ENCODE data around the gene ADNP.

DNA sequence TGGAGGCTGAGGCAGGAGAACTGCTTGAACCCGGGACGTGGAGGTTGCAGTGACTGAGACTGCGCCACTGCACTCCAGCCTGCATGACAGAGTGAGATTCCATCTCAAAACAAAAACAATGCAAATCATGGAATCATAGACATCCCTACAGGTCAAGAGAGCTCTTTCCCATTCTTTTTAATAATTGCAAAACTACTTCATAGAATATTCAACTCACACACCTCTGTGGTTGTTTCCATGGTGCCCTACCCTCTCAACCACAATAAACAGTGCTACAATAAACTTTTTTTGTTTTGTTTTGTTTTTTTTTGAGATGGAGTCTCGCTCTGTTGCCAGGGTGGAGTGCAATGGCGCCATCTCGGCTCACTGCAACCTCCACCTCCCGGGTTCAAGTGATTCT, 11.8 kb upstream of the ADNP start:
- TF ChIP-seq, protein P1, sequence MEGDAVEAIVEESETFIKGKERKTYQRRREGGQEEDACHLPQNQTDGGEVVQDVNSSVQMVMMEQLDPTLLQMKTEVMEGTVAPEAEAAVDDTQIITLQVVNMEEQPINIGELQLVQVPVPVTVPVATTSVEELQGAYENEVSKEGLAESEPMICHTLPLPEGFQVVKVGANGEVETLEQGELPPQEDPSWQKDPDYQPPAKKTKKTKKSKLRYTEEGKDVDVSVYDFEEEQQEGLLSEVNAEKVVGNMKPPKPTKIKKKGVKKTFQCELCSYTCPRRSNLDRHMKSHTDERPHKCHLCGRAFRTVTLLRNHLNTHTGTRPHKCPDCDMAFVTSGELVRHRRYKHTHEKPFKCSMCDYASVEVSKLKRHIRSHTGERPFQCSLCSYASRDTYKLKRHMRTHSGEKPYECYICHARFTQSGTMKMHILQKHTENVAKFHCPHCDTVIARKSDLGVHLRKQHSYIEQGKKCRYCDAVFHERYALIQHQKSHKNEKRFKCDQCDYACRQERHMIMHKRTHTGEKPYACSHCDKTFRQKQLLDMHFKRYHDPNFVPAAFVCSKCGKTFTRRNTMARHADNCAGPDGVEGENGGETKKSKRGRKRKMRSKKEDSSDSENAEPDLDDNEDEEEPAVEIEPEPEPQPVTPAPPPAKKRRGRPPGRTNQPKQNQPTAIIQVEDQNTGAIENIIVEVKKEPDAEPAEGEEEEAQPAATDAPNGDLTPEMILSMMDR (conservative IDR thresholded peaks at IDR 0.05) = no peak
- TF ChIP-seq ZFX (IDR thresholded peaks at IDR 0.05) = no peak

All from C4-2B (cell line).